H9 (cell line): ENCODE data around the gene ZNRF3. TPM values are rescaled to one million over a fixed set of nuclear protein-coding genes. Genes with fewer than 3 reads are reported as not detected.

Experiments used
- DNase-seq: peaks from one replicate; pipeline ENCODE4 v3.0.0-alpha.2; 2017
- H2AFZ ChIP-seq: one replicate; pipeline ENCODE4 v1.6.1; 2013; ENCODE audit warnings: mild to moderate bottlenecking, low read length, control low read depth, moderate library complexity
- H2AK5ac ChIP-seq: 2 replicates; pipeline ENCODE4 v1.6.1; 2013; ENCODE audit warnings: low read length, control low read depth, mixed read lengths; ENCODE audit not compliant: insufficient read length
- H2BK120ac ChIP-seq: one replicate; pipeline ENCODE4 v1.6.1; 2013; ENCODE audit warnings: low read depth, mild to moderate bottlenecking, low read length, control low read depth, inconsistent platforms; ENCODE audit not compliant: poor library complexity, severe bottlenecking
- H2BK12ac ChIP-seq: 2 replicates; pipeline ENCODE4 v1.6.1; 2013; ENCODE audit warnings: low read length, control low read depth, mixed read lengths, low read depth; ENCODE audit not compliant: insufficient read length
- H2BK15ac ChIP-seq: 2 replicates; pipeline ENCODE4 v1.6.1; 2013; ENCODE audit warnings: low read depth, low read length, control low read depth
- H2BK20ac ChIP-seq: one replicate; pipeline ENCODE4 v1.6.1; 2013; ENCODE audit warnings: low read depth, mild to moderate bottlenecking, low read length, control low read depth, inconsistent platforms; ENCODE audit not compliant: poor library complexity, severe bottlenecking
- H2BK5ac ChIP-seq: 2 replicates; pipeline ENCODE4 v1.6.1; 2013; ENCODE audit warnings: low read length, control low read depth, mixed read lengths; ENCODE audit not compliant: insufficient read length
- H3K14ac ChIP-seq: 2 replicates; pipeline ENCODE4 v1.6.1; 2013; ENCODE audit warnings: low read length, control low read depth; ENCODE audit not compliant: insufficient read depth
- H3K18ac ChIP-seq: 2 replicates; pipeline ENCODE4 v1.6.1; 2013; ENCODE audit warnings: low read depth, mild to moderate bottlenecking, mixed read lengths, low read length, control low read depth; ENCODE audit not compliant: insufficient read length
- H3K23ac ChIP-seq: 2 replicates; pipeline ENCODE4 v1.6.1; 2013; ENCODE audit warnings: low read length, control low read depth, mixed read lengths, low read depth; ENCODE audit not compliant: insufficient read length
- H3K23me2 ChIP-seq: 2 replicates; pipeline ENCODE4 v1.6.1; 2013; ENCODE audit warnings: low read depth, mild to moderate bottlenecking, mixed read lengths, low read length, control low read depth; ENCODE audit not compliant: insufficient read length, poor library complexity, severe bottlenecking
- H3K27ac ChIP-seq: 2 replicates; pipeline ENCODE4 v1.5.1; 2013; ENCODE audit warnings: low read length, control low read depth, mixed read lengths, low read depth; ENCODE audit not compliant: insufficient read length
- H3K27me3 ChIP-seq: 2 replicates; pipeline ENCODE4 v1.6.1; 2013; ENCODE audit warnings: low read length, control low read depth, inconsistent platforms; ENCODE audit not compliant: insufficient read depth
- H3K4ac ChIP-seq: 2 replicates; pipeline ENCODE4 v1.6.1; 2013; ENCODE audit warnings: low read depth, mild to moderate bottlenecking, control low read depth, inconsistent platforms, low read length, moderate library complexity
- H3K4me1 ChIP-seq: 2 replicates; pipeline ENCODE4 v1.6.1; 2013; ENCODE audit warnings: low read length, control low read depth, inconsistent platforms; ENCODE audit not compliant: insufficient read depth
- H3K4me2 ChIP-seq: 2 replicates; pipeline ENCODE4 v1.6.1; 2013; ENCODE audit warnings: low read length, control low read depth, mixed read lengths; ENCODE audit not compliant: insufficient read length, insufficient read depth
- H3K56ac ChIP-seq: 2 replicates; pipeline ENCODE4 v1.6.1; 2013; ENCODE audit warnings: low read depth, mild to moderate bottlenecking, mixed read lengths, low read length, control low read depth; ENCODE audit not compliant: insufficient read length
- H3K79me1 ChIP-seq: 2 replicates; pipeline ENCODE4 v1.6.1; 2013; ENCODE audit warnings: low read depth, mild to moderate bottlenecking, moderate library complexity, low read length, control low read depth, inconsistent platforms; ENCODE audit not compliant: insufficient read depth, poor library complexity, severe bottlenecking
- H3K79me2 ChIP-seq: 2 replicates; pipeline ENCODE4 v1.6.1; 2013; ENCODE audit warnings: low read length, control low read depth, inconsistent platforms; ENCODE audit not compliant: insufficient read depth
- H3K9ac ChIP-seq: 2 replicates; pipeline ENCODE4 v1.6.1; 2013; ENCODE audit warnings: low read length, control low read depth, mixed read lengths; ENCODE audit not compliant: insufficient read length; ENCODE audit errors: extremely low read depth
- H3K9me3 ChIP-seq: one replicate; pipeline ENCODE4 v1.6.1; 2013; ENCODE audit warnings: low read depth, low read length, inconsistent platforms; ENCODE audit not compliant: control insufficient read depth
- H3T11ph ChIP-seq: one replicate; pipeline ENCODE4 v1.6.1; 2013; ENCODE audit warnings: mild to moderate bottlenecking, low read length, control low read depth, inconsistent platforms
- H4K20me1 ChIP-seq: one replicate; pipeline ENCODE4 v1.6.1; 2013; ENCODE audit not compliant: control insufficient read depth, insufficient read length, insufficient read depth
- H4K5ac ChIP-seq: 2 replicates; pipeline ENCODE4 v1.6.1; 2013; ENCODE audit warnings: low read depth, mild to moderate bottlenecking, mixed read lengths, low read length, control low read depth; ENCODE audit not compliant: insufficient read length
- H4K8ac ChIP-seq: replicated peaks from 2 replicates; pipeline ENCODE4 v1.6.1; 2013; ENCODE audit warnings: low read length, control low read depth, mixed read lengths, low read depth; ENCODE audit not compliant: insufficient read length
- H4K91ac ChIP-seq: 2 replicates; pipeline ENCODE4 v1.6.1; 2013; ENCODE audit warnings: low read depth, mild to moderate bottlenecking, moderate library complexity, mixed read lengths, low read length, control low read depth; ENCODE audit not compliant: insufficient read length
- H3K27ac Mint-ChIP-seq, 3 experiments: 2 replicates in 2 of 3; 3 replicates in 1 of 3; pipeline ENCODE4 v1.8.0; 2020 to 2021; ENCODE audit warnings: mixed read lengths in 3 of 3, mild to moderate bottlenecking in 1 of 3, moderate library complexity in 1 of 3
- H3K27me3 Mint-ChIP-seq: 2 replicates; pipeline ENCODE4 v1.8.0; 2021; ENCODE audit warnings: low read depth, mild to moderate bottlenecking, moderate library complexity, mixed read lengths
- H3K36me3 Mint-ChIP-seq, 3 experiments: 2 replicates in 2 of 3; 3 replicates in 1 of 3; pipeline ENCODE4 v1.8.0; 2020 to 2021; ENCODE audit warnings: low read depth in 3 of 3, mixed read lengths in 3 of 3; ENCODE audit not compliant: insufficient read depth in 1 of 3
- H3K4me1 Mint-ChIP-seq, 2 experiments: 2 replicates each; pipeline ENCODE4 v1.8.0; 2020; ENCODE audit warnings: mixed read lengths in 2 of 2
- H3K4me3 Mint-ChIP-seq, 2 experiments: 2 replicates in 1 of 2; 3 replicates in 1 of 2; pipeline ENCODE4 v1.8.0; 2020 to 2021; ENCODE audit warnings: mild to moderate bottlenecking in 2 of 2, mixed read lengths in 2 of 2, moderate library complexity in 1 of 2
- H3K9me3 Mint-ChIP-seq, 2 experiments: 2 replicates in 1 of 2; 3 replicates in 1 of 2; pipeline ENCODE4 v1.8.0; 2020; ENCODE audit warnings: mild to moderate bottlenecking in 2 of 2, mixed read lengths in 2 of 2, moderate library complexity in 1 of 2
- WGBS: extraction: QIAGEN DNeasy Blood & Tissue Kit; methylation state at CpG from one replicate; pipeline ENCODE4 v1.1.7; 2013; ENCODE audit warnings: missing lambda C conversion rate, low lambda C conversion rate, mixed read lengths; ENCODE audit not compliant: insufficient read length; ENCODE audit errors: extremely low coverage; 5-methylcytosine and 5-hydroxymethylcytosine counted together
- total RNA-seq: library from RNA; stranded (reverse); gene quantifications from 2 replicates; pipeline ENCODE4 v1.2.1, GENCODE V29; 2021
- TF ChIP-seq, protein P1 (sequence below): fragments of 200-600 bp; sonication (generic); conservative IDR thresholded peaks from 3 replicates; pipeline ENCODE4 v1.8.0; 2021; ENCODE audit warnings: antibody characterized with exemption, mild to moderate bottlenecking

The ZNRF3 gene
- total RNA-seq, 1 experiment from 2014 or later: 20.6 TPM

- Mint-ChIP-seq H3K27ac (no peak overlapping the region), H3K36me3 (no peaks in the 10 kb centered on the region), H3K27me3 (no peaks in the 10 kb centered on the region; the same call in 1 of the 2 replicates), H3K4me1 (peaks cover 19 to 24% of the 10 kb centered on the region in 2 experiments), H3K9me3 (no peaks in the 10 kb centered on the region), H3K4me3 (no peak overlapping the region)
- Histone ChIP-seq H2BK120ac (no peak overlapping the region), H3K9me3 (no peaks in the 10 kb centered on the region), H3K4me2 (no peak overlapping the region), H2BK12ac (no peak overlapping the region), H4K91ac (no peak overlapping the region), H3K23me2 (no peaks in the 10 kb centered on the region), H3K23ac (no peak overlapping the region), H4K8ac (no peak overlapping the region), H2BK20ac (no peak overlapping the region), H3K27ac (no peak overlapping the region), H4K5ac (no peak overlapping the region), H2BK15ac (no peak overlapping the region), H2BK5ac (no peak overlapping the region), H3K27me3 (no peaks in the 10 kb centered on the region), H3K18ac (no peak overlapping the region), H3K9ac (no peak overlapping the region), H3K4me1 (peaks cover 6% of the 10 kb centered on the region), H3K56ac (no peak overlapping the region), H3T11ph (no peak overlapping the region), H4K20me1 (no peaks in the 10 kb centered on the region), H3K14ac (no peak overlapping the region), H3K79me2 (no peaks in the 10 kb centered on the region), H2AFZ (no peak overlapping the region), H2AK5ac (no peak overlapping the region), H3K4ac (no peak overlapping the region), H3K79me1 (no peaks in the 10 kb centered on the region)
- WGBS: no CpG with 5 or more reads among the region's 2 CpGs
- DNase-seq: no peak
- TF ChIP-seq, protein P1, sequence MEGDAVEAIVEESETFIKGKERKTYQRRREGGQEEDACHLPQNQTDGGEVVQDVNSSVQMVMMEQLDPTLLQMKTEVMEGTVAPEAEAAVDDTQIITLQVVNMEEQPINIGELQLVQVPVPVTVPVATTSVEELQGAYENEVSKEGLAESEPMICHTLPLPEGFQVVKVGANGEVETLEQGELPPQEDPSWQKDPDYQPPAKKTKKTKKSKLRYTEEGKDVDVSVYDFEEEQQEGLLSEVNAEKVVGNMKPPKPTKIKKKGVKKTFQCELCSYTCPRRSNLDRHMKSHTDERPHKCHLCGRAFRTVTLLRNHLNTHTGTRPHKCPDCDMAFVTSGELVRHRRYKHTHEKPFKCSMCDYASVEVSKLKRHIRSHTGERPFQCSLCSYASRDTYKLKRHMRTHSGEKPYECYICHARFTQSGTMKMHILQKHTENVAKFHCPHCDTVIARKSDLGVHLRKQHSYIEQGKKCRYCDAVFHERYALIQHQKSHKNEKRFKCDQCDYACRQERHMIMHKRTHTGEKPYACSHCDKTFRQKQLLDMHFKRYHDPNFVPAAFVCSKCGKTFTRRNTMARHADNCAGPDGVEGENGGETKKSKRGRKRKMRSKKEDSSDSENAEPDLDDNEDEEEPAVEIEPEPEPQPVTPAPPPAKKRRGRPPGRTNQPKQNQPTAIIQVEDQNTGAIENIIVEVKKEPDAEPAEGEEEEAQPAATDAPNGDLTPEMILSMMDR: no peak
Measured at GRCh38 chr22:29087012-29087411, 203.6 kb downstream of the ZNRF3 start.
